ENCODE results near the gene FUT1.
A peak's percentile ranks its signal among the peaks of the same experiment; 100 is the strongest.
"Not testable (repeated sequence)": the region's sequence is repeated elsewhere in the genome, so short reads cannot be mapped to it uniquely, and the experiment has no call there.

The FUT1 gene

DNA sequence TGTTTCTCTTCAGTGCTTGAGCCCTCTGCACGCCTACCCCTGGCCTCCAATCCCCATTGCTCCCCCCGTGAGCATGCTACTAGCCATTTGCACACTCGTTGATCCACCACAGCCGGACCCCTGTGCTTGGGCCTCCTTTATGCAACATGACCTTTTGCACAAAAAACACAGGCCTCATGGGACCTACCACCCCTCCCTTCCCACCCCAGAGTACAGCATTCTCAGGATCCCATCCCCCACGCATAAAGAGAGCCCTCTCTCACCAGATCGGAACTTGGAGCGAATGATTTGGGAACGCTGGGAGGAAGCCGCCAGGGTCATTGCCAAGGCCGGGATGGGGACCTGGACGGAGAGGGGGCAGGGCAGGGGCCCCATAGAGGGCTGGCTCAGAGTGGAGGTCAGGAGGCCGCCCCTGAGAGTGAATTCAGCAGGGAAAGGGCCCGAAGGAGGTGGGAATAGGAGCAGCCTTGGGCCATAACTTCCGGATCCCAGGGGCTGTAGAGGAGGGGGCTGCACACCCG lies 33.7 kb downstream of the FUT1 start:
- DNase-seq (ENCODE audit: extremely low read depth in 1 of 2, low read depth in 1 of 2): no peak

DNA sequence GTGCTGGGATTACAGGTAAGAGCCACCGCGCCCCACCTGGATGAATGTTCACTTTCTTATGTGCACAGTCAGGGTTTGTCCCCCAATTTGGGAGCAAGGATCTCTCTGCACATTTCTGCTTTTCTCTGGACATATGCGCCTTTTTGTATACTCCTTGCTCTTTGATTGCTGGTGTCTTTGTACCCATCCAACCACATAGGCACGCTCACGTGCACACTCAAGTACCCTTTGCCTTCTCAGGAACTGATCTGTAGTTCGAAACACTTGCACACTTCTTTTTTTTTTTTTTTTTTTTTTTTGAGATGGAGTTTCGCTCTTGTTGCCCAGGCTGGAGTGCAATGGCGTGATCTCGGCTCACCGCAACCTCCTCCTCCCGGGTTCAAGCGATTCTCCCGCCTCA lies 34.3 kb downstream of the FUT1 start:
- not testable (repeated sequence) for DNase-seq (ENCODE audit: extremely low read depth in 1 of 2, low read depth in 1 of 2)

DNA sequence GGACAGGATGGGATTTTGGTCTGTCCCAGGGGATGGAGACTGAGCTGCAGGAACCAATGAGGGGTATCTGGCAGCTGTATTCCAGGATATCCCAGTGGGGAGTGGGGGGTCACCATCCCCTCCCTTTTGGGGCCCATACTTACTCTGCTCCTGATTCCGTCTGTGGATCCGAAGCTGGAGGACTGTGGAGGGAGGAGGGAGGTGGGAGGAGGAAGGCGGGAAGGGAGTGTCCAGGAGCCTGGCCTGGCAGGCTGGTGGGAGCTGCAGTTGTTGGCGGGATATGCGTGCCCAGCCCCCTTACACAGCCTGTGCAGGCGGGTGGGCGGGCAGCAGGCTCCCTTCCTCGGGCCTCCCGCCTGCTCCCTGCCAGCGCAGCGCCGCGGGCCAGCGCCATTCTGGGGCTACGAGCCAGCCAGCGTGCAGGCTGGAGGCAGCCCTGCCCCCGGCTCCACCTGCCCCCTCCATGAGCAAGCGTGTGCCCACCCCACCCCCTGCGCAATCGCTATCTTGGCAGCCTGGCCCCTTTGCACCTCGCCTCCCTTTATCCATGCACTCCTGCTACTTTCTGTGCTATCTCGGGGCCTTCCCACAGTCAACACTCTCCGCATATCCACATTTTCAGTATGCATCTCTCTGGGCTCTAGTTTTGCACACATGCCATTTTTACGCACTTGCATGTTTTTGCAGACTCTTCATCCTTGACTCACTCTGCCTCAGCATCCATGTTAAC lies 35.7 kb downstream of the FUT1 start:
- DNase-seq (ENCODE audit: extremely low read depth in 1 of 2, low read depth in 1 of 2): no peak

DNA sequence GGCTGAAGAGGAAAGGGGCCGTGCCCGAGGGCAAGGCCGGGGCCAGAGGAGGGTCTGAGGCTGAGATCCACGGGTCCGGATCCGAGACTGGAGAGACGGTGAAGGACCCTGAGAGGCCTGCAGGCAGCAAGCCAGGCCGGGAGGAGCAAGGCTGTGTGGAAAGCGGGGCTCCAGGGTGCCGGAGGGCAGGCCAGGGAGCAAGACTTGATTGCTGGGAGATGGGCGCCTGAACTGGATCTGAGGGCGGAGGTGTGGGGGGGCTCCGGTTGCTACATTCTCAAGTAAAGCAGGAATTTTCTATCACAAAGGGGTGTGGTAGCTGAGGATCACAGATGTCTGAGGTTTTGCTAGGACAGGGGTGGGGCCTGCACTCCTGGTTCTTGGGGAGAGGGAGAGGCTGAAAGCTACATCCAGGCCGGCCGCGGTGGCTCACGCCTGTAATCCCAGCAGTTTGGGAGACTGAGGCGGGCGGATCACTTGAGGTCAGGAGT lies 36.7 kb downstream of the FUT1 start:
- DNase-seq (ENCODE audit: extremely low read depth in 1 of 2, low read depth in 1 of 2): no peak

DNA sequence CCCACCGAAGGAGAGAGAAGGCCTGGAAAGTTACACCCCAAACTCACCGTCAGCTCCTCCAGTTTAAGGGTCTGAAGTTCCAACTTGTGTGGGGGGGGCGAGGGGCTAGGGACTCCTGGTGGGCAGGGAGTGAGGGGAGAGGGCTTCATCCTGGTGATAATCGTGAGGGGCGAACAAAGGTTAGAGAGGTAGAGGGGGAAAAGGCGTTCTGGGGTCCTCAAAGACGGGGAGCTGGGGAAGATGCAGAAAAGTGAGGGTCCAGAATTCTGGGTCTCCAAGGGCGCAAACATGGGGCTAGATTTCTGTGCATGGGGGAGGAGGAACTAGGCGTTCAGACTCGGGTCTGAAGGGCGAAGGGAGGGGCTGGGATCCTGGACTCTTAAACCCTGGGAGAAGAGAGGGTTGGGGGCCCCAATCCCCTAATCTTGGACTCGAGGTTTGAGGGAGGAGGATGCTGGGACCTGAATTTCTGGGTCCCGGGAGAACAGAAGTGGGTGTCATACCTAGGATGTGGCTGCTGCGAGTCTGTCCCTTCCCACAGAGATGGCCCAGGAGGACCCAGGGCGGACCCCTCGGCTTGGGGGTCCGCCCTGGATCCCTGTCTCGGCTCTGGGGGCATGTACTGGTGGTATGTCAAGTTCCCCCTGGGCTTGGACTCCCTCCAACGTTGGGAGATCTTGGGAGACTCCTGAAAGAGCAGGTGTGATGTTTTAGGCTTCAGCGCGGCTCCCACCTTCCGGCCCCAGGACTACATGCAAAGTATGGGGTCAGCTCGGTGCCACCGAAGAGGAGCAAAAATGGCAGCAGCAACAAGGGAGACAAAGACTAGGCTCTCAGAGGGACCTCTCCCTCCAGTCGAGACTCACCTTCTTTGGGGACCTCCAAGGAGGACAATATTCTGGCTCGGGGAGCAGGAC lies 37.4 kb downstream of the FUT1 start:
- DNase-seq (ENCODE audit: extremely low read depth in 1 of 2, low read depth in 1 of 2): no peak

DNA sequence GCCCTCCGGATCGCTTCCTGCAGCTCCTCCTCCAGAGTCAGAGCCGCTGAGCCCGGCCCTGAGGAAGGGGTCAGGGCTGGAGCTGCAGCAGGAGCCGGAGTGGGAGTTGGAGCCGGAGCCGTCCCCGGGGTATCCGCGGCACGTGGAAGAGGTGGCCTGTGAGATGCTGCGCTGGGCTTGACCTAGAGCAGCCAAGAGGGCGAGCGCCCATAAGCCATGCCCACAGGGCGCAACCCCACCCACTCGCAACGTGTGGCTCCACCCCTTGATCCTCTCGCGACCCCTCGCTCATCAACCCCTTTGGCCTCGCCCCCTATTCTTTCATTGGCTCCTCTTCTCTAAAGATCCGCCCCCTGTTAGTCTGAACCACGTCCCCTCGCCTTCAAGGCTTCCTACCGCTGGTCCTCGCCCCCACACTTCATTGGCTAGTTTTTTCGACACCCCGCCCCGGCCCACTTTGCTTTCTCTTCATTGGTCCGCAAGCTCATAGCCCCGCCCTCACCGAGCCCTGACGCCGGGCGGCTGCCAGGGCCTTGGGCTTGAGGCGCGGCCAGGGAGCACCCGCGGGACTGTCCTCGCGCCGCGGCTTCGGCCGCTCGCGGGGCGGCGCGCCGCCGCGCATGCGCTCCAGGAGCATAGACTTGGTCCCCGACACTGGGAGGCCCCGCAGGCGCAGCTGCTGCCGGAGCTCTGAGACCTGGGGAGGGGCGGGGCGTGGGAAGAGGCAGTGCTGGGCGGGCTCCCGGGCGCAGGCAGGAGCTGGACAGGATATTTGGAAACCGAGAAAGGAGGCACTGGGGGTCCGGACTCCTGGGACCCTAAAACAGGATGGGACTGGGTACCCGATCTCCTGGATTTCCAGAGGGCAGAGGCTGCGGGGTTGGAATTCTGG lies 38.3 kb downstream of the FUT1 start:
- DNase-seq (ENCODE audit: extremely low read depth in 1 of 2, low read depth in 1 of 2): peak; percentile 94 to 99

DNA sequence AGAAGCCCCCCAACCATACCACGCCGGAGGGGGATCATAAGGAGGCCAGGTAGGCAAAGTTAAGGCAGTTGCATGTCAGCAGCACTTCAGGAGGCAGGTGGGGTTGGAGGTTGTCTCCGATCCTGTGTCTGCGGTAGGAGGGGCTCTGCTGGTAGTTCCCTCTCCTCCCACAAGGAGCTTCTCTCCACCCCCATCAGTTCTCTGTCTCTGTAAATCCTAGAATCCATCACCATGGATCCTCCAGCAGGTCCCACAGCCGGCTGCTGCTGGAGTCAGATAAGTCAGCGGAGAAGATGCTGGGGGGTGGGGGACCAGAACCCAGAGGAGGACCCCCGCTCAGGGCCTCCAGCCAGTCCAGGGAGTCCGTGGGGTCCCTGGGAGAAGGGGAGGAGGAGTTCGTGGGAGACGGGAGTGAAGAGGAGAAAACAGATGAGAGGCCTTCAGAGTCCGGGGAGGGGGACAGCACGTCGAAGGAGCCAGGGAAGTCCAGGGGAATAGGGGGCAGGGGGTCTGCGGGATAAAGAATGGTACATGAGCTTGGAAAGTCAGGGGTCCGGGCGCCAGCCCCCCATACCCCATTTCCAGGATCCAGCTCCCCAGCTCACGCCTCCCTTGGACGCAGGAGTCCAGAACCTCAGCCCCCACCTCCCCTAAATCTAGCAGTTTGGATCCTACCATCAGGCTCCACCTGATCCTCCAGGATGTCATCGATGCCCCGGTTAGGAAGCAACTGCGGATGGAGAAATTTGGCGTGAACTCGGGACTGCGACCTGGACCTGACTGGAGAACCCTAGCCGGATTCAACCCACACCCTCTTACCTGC lies 39.2 kb downstream of the FUT1 start:
- no peak for DNase-seq (ENCODE audit: extremely low read depth in 1 of 2, low read depth in 1 of 2)

DNA sequence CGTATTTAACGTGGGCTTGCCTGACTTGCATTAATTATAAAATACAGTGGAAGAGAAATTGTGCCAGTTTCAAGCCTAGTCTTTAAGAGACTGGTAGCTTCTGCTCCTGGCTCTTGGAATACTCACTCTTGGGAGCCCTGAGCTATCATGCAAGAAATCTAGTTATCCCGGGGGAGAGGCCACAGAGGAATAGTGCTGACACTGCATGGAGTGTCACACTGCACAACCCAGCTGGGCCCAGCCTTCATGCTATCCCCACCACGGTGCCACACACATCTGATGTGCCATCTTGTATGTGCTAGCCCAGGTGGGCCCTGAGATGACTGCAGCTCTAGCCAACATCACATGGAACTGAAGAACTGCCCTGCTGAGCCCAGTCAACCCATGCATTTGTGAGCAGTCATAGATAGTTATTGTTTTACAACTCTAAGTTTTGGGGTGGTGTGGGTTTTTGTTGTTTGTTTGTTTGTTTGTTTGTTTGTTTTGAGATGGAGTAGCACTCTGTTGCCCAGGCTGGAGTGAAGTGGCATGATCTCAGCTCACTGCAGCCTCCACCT lies 41.3 kb downstream of the FUT1 start:
- no peak for DNase-seq (ENCODE audit: extremely low read depth in 1 of 2, low read depth in 1 of 2)

DNA sequence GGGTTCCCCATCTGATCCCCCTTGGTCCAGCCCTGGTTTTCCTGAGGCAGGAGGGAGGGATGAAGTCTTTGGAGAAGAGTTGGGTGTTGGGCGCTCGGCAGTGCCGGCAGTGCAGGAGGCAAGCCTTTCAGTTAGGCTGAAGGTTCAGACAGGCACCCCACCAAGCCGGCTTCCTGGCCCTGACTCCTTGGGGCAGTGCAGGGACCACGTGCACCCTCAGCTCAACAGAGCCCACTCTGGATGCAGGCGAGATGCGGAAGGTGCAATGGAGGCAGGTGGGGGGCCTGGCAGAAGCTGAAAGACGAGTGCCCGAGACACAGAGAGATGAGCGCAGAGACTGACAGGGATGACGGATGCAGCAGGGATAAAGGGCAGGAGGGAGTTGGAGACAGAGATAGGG lies 44.0 kb downstream of the FUT1 start:
- no peak for DNase-seq (ENCODE audit: extremely low read depth in 1 of 2, low read depth in 1 of 2)

DNA sequence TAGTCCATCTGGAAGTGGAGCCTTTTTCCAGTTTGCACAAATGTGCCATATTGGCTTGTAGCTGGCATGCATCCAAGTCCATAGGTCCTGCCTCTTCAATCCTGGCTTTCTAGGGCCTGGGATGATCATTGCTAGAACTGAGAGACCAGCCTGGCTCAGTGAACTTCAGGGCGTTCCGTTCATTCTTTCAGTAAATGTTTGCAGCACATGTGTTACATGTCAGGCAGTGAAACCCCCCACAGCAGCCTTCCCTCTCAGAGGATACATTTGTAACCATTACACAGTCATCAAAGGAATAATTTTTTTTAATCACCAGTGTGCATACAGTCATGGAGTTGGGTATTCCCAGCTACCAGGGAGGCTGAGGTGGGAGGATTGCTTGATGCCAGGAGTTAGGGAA lies 47.0 kb downstream of the FUT1 start:
- no peak for DNase-seq (ENCODE audit: extremely low read depth in 1 of 2, low read depth in 1 of 2)

DNA sequence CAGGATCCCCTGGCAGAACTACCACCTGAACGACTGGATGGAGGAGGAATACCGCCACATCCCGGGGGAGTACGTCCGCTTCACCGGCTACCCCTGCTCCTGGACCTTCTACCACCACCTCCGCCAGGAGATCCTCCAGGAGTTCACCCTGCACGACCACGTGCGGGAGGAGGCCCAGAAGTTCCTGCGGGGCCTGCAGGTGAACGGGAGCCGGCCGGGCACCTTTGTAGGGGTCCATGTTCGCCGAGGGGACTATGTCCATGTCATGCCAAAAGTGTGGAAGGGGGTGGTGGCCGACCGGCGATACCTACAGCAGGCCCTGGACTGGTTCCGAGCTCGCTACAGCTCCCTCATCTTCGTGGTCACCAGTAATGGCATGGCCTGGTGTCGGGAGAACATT lies 49.1 kb downstream of the FUT1 start:
- no peak for DNase-seq (ENCODE audit: extremely low read depth in 1 of 2, low read depth in 1 of 2)

DNA sequence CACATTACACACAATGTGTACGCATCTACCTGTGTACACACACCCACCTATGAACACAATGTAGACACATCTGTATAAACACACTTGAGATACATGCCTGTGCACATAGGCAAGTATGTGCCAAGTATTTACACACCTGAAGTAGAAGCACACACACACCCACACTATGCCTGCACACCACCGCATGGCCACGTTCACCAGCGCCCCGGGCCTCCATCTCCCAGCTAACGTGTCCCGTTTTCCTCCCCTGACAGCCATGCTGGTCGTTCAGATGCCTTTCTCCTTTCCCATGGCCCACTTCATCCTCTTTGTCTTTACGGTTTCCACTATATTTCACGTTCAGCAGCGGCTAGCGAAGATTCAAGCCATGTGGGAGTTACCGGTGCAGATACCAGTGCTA lies 49.7 kb downstream of the FUT1 start:
- no peak for DNase-seq (ENCODE audit: extremely low read depth in 1 of 2, low read depth in 1 of 2)

DNA sequence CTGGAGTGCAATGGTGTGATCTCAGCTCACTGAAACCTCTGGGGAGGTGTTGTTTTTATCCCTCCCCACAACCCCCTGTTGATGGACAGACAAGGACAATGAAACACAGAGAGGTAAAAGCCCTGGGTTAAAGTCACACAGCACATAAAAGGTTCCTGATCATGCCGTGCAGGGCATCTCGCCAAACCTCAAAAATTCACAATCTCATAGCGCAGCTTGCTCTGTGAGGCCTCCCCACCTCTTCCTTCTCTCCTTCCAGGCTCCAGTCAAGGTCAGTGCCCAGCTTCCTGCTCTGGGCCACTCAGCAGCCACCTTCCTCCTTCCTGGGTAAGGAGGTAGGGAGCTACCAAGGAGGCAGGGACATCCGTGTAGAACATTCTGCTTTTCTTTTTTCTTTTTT lies 54.4 kb downstream of the FUT1 start:
- no peak for DNase-seq (ENCODE audit: extremely low read depth in 1 of 2, low read depth in 1 of 2)
